Measurements from ENCODE around the gene NALCN. TPM values are rescaled to one million over a fixed set of nuclear protein-coding genes. Genes with fewer than 3 reads are reported as not detected.

The NALCN gene
- polyA plus RNA-seq, 3 donors, result not detected

- Histone ChIP-seq H3K79me2 (ENCODE audit: insufficient read depth, low read length) (no peaks in the 10 kb centered on the region), H2AFZ (ENCODE audit: insufficient read depth, low read depth, low read length, poor library complexity, severe bottlenecking) (no peak overlapping the region), H3K27me3 (ENCODE audit: control insufficient read depth in 2 of 2, insufficient read depth in 2 of 2, low read length in 2 of 2) (no peaks in the 10 kb centered on the region), H3K36me3 (replicated peaks in 1 of 2; ENCODE audit: control insufficient read depth in 1 of 2, insufficient read depth in 2 of 2, low read length in 2 of 2) (no peaks in the 10 kb centered on the region), H3K27ac (ENCODE audit: low read depth in 1 of 2, low read length in 2 of 2) (no peak overlapping the region), H3K4me3 (replicated peaks in 1 of 3; ENCODE audit: low read depth in 2 of 3, low read length in 3 of 3) (no peak overlapping the region), H3K4me1 (ENCODE audit: control insufficient read depth in 1 of 2, insufficient read depth in 2 of 2, low read length in 2 of 2) (no peaks in the 10 kb centered on the region), H3K9me3 (replicated peaks in 1 of 2; ENCODE audit: control insufficient read depth in 1 of 2, insufficient read depth in 1 of 2, low read length in 2 of 2) (no peaks in the 10 kb centered on the region), H4K20me1 (ENCODE audit: insufficient read depth, low read length) (no peaks in the 10 kb centered on the region), H3K4me2 (replicated peaks; ENCODE audit: extremely low read depth, low read length, poor library complexity, severe bottlenecking) (no peak overlapping the region), H3K9ac (ENCODE audit: insufficient read depth, low read length, poor library complexity, severe bottlenecking) (no peak overlapping the region)
- H3K27ac Mint-ChIP-seq, result no peak overlapping the region
- TF ChIP-seq CTCF (IDR thresholded peaks at IDR 0.05), result no peak
- intact Hi-C loops (cut with micrococcal nuclease), result no loop called here
- H3K9me3 Mint-ChIP-seq, result peaks cover 0 to 3% (median 2%) of the 10 kb centered on the region in 7 donors
- H3K36me3 Mint-ChIP-seq, result no peaks in the 10 kb centered on the region
- H3K4me3 Mint-ChIP-seq, result no peak overlapping the region
- WGBS (ENCODE audit: insufficient coverage), result 86% methylated on average over 6 of the region's 10 CpGs
- H3K27me3 Mint-ChIP-seq (ENCODE audit: low read depth in 3 of 3), result no peaks in the 10 kb centered on the region
- H3K4me1 Mint-ChIP-seq, result no peaks in the 10 kb centered on the region
- no peak for DNase-seq
Measured at GRCh38 chr13:101425623-101426022, 9.3 kb upstream of the NALCN start.

- Histone ChIP-seq H3K9ac (ENCODE audit: insufficient read depth, low read length, poor library complexity, severe bottlenecking) (no peak overlapping the region), H3K36me3 (replicated peaks in 1 of 2; ENCODE audit: control insufficient read depth in 1 of 2, insufficient read depth in 2 of 2, low read length in 2 of 2) (no peaks in the 10 kb centered on the region), H2AFZ (ENCODE audit: insufficient read depth, low read depth, low read length, poor library complexity, severe bottlenecking) (no peak overlapping the region), H3K4me1 (ENCODE audit: control insufficient read depth in 1 of 2, insufficient read depth in 2 of 2, low read length in 2 of 2) (no peaks in the 10 kb centered on the region), H3K9me3 (replicated peaks in 1 of 2; ENCODE audit: control insufficient read depth in 1 of 2, insufficient read depth in 1 of 2, low read length in 2 of 2) (no peaks in the 10 kb centered on the region), H3K4me3 (replicated peaks in 1 of 3; ENCODE audit: low read depth in 2 of 3, low read length in 3 of 3) (no peak overlapping the region), H4K20me1 (ENCODE audit: insufficient read depth, low read length) (no peaks in the 10 kb centered on the region), H3K79me2 (ENCODE audit: insufficient read depth, low read length) (no peaks in the 10 kb centered on the region), H3K27me3 (ENCODE audit: control insufficient read depth in 2 of 2, insufficient read depth in 2 of 2, low read length in 2 of 2) (no peaks in the 10 kb centered on the region), H3K4me2 (replicated peaks; ENCODE audit: extremely low read depth, low read length, poor library complexity, severe bottlenecking) (no peak overlapping the region), H3K27ac (ENCODE audit: low read depth in 1 of 2, low read length in 2 of 2) (no peak overlapping the region)
- 71% methylated on average over 1 of the region's 3 CpGs for WGBS (ENCODE audit: insufficient coverage)
- TF ChIP-seq CTCF (IDR thresholded peaks at IDR 0.05), result no peak
- no peaks in the 10 kb centered on the region for H3K4me1 Mint-ChIP-seq
- H3K9me3 Mint-ChIP-seq, result peaks cover 0 to 3% (median 2%) of the 10 kb centered on the region in 7 donors
- H3K27ac Mint-ChIP-seq, result no peak overlapping the region
- no peaks in the 10 kb centered on the region for H3K27me3 Mint-ChIP-seq (ENCODE audit: low read depth in 3 of 3)
- intact Hi-C loops (cut with micrococcal nuclease), result no loop called here
- no peak overlapping the region for H3K4me3 Mint-ChIP-seq
- DNase-seq, result no peak
- H3K36me3 Mint-ChIP-seq, result no peaks in the 10 kb centered on the region
Measured at GRCh38 chr13:101425156-101425471, 8.8 kb upstream of the NALCN start.

All from CD14-positive monocyte (primary cell).